GM21390 (cell line): ENCODE data around the gene SH2D3C.

Experiments
- ATAC-seq: cut with Tn5 transposase; IDR thresholded peaks from one replicate; pipeline ENCODE4 v1.9.1; 2021; ENCODE audit not compliant: unreplicated experiment

The SH2D3C gene

DNA sequence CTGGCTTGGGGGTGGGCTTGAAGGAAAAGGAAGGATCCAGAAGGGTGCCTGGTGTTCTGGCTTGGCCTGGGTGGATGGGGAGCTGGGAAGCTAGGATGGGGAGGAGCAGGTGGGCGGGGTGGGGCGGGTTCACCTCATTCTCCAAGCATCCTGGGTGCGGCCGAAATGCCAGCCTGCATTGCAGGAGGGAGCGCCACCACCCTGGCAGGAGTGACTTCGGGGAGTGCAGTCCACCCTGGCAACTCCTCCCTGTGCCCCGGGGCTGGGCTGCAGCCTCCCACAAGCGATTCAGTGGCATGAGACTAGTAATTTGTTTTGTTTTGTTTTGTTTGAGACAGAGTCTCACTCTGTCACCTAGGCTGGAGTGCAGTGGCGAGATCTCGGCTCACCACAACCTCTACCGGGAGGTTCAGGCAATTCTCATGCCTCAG, 57.1 kb downstream of the SH2D3C start:
- no peak for ATAC-seq

DNA sequence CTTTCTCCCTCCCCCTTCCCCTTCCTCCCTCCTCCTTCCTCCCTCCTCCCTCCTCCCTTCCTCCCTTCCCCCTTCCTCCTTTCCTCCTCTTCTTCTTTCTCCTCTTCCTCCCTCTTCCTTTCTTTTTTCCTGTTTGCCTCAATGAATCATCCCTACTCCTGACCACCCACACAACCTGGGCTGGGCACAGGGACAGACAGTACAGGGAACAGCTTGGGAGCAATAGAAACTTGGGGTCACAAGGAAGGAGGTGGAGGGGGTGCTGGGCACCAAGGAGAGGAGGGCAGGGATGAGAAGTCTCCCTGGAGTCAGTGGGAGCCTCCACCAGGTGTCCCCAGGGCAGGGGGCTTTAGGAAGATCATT, 57.6 kb downstream of the SH2D3C start:
- no peak for ATAC-seq

- no peak for ATAC-seq
Measured at GRCh38 chr9:127720031-127720864, 58.2 kb downstream of the SH2D3C start.

DNA sequence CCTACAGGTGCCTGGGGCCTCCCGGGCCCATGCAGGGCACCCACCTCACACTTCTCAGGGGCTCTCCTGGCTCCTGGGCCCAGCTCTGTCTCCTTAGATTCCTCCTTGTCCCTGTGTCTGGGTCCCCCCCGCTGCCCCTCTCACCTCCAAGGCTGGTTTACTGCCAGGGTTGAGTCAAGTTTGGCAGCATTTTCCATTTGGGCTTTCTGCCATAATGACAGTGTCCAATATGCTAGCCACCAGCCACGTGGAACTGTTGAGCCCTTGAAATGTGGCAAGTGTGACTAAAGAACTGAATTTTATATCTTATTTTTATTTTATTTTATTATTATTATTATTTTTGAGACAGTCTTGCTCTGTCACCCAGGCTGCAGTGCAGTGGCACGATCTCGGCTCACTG, 60.7 kb downstream of the SH2D3C start:
- ATAC-seq, result no peak

DNA sequence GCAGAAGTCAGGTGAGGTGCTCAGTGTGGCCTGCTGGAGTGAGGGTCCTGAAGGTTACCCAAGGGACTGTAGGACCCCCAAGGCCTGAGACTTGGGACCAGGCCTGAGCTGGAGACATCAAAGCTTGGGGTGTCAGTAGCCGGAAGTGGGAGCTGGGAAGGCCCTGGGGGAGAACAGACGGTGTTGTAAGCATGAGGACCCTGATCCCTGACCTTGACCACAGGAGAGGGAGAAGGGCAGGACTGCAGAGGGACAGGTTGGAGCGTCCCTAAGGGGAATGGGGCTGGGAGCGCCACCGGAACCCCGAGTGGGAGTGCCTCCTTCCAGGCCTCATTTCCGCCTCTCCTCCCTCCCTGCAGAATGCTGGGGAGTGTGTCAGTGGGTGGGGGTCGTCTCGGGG, 62.1 kb downstream of the SH2D3C start:
- no peak for ATAC-seq

DNA sequence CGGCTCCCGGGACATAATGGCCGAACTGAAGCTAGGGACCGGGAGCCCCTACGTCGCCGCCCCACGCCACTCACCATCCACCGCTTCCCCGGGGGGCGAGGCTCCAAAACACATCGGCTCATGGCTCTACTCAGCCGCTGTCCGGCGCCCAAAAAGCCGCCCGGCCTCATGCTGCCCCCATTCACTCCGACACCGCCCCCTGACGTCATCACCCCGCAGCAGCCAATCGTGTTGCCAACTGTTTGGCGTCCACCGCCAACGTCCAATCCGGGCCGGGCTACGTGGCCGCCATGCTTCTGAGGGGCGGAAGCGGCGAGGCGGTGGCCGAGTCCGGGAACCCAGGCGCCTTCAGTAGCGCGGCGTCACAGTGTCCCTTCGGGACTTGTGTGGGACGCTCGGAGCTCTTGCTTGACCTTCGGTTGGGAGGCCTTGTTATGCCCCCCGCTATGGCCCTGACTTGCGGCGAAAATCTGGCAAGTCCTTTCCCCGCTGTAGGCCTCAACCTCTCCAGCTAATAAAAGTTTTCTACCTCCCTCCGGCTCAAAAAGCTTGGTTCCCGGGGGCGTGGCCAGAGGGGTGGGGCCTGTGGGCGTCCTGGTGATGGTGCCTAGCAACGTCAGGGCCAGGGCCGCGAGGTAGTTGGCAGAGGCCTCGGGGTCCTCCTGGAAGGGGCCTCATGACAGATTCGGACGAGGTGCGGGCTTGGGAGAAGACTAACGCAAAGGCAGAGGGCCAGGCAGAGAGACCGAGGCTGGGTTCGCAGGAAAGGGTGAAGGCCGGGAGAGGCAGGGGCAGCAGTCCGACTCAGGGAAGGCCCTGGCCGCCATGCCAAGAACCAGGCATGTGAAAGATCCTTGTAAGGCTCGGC, 62.8 kb downstream of the SH2D3C start, which contains the start of the genes PTRH1 and TTC16:
TSS of gene PTRH1 (minus strand) at position 194 of the 868 bp plus-strand sequence. CDS start at position 170, 24 bp downstream.
TSS of gene TTC16 (plus strand) at position 610 of the 868 bp plus-strand sequence. CDS start at position 677, 67 bp downstream.
- peak; percentile 88 for ATAC-seq

GRCh38 chr9:127714951-127715469, 63.5 kb downstream of the SH2D3C start:
- peak; percentile 6 for ATAC-seq

DNA sequence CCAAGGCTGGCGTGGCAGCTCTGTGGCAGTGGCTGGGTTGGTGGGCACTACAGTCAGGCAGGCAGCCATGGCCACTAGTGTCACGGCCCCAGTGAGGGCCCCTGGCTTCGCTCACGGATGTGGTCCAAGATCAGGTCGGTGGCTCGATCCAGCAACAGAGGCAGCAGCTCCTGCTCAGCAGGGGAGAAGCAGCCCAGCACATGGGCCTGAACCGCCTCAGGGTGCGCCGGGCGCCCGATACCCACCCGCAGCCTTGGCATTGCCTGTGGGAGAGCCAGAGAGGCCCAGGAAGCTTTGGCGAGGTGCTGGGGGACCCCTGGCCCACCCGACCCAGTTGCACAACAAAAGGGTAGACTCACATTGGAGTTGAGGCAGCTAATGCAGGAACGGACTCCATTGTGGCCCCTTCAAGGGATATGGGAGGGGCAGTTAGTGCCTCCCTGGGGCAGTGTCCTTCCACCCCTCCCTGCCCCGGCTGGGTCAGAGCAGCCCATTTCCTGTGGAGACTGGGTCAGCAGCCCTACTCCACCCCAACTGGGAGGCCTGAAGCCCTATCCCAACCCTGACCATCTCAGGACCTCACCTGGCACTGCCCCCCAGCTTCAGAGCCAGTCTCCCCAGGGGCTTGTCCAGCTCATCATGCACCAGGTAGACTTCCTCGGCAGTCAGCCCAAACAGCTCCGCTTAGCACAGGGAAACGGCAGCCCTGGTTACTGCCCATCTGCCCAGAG, 64.3 kb downstream of the SH2D3C start:
- ATAC-seq, result no peak

DNA sequence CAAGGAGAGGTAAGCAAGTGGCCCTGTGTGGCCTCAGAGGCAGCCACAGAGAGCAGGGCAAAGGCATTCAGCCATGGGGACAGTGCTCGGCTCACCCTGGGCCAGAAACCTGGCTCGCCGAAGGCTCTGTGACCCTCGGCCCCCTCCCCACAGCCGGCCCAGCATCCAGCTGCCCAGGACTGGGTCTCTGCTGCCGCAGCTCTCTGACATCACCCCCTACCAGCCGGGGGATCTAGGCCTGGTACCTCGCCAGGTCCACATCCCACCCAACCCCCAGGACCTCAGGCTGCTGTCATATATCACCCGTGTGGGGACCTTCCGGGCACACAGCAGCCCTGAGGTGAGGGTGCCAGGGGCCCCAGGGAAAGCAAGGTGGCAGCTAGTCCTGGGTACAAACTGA, 65.6 kb downstream of the SH2D3C start:
- no peak for ATAC-seq

DNA sequence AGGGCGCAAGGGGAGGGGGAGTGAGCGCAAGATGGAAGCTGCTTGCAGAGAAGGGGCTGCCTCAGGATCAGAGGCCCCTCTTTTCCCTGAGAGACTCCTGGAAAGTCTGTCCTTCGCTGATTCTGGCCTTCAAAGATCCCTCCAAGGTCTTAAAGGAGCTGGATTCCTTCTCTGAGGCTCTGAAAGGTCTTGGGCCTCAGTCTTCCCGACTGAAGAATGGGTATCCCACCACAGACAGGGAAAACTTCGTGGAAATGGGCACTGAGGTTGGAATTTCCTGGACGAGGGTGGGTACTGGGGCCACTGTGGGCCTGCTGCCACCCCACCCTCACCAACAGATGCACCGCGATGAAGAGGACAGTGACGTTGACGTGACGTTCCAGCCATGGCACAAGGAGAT, 66.1 kb downstream of the SH2D3C start:
- ATAC-seq, result no peak

DNA sequence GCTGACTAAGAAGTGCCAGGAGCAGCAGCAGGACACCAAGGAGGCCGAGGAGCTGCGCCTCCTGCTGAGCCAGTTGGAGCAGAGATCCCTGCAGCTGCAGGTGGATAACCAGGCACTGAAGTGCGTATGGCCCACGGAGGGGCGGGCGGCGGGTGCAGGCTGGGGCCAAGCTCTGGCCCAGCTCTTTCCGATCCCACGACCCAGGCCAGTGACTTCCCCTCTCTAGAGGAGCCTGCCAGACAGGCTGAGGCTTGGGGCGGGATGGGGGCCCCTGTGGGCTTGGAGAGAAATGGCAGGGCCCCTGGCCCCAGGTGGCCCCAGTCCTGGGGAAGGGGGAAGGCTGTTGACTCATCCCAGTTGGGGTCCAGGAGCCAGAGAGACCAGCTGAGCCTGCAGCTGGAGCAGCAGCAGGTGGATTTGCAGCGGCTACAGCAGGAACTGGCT, 66.6 kb downstream of the SH2D3C start:
- ATAC-seq, result no peak

GRCh38 chr9:127711226-127711701, 67.2 kb downstream of the SH2D3C start:
- no peak for ATAC-seq

DNA sequence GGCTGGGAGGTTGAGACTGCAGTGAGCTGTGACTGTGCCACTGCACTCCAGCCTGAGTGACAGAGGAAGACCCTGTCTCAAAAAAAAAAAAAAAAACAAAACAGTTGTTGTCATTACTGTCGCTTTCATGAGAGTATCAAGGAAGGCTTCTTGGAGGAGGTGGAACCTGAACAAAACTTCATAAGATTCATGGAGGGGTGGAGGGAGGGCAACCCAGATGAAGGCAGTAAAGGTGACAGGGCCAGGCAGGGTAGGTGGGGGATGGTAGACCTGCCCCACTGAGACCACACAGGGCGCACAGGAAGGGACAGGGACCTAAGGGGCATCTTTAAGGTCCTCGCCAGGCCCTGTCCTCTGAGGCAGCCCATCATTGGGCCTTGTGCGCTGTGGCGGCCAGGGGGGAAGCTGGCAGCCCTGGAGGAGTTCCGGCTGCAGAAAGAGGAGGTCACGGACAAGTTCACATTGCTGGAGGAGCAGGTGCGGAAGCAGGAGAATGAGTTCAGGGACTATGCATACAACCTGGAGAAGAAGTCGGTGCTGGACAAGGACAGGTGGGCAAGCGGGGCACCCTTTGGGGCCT, 68.2 kb downstream of the SH2D3C start:
- no peak for ATAC-seq

- no peak for ATAC-seq
Measured at GRCh38 chr9:127708952-127709587, 69.4 kb downstream of the SH2D3C start.

- ATAC-seq, result no peak
Measured at GRCh38 chr9:127707766-127708165, 70.7 kb downstream of the SH2D3C start.

DNA sequence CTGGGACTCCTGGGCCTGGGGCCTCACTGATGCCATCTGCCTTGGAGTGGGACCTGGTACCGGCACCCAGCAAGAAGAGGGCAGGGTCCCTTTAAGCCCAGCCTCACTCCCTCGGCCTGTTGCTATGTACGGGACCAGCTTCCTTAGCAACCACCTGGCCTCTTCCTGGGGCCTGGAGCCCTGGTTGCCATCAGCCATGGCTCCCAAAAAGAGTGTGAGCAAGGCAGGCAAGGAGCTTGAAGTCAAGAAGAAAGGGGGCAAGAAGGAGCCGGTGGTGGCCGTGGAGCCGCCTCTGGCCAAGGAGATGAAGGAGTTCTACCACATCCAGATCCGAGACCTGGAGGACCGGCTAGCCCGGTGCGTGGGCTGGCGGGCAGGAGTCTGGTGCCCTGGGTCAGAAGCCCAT, 71.6 kb downstream of the SH2D3C start, which contains the start of gene CFAP157:
TSS of gene CFAP157 (plus strand) at position 153 of the 406 bp plus-strand sequence. CDS start at position 197, 44 bp downstream.
- no peak for ATAC-seq

GRCh38 chr9:127705577-127706379, 72.7 kb downstream of the SH2D3C start:
- ATAC-seq, result no peak

DNA sequence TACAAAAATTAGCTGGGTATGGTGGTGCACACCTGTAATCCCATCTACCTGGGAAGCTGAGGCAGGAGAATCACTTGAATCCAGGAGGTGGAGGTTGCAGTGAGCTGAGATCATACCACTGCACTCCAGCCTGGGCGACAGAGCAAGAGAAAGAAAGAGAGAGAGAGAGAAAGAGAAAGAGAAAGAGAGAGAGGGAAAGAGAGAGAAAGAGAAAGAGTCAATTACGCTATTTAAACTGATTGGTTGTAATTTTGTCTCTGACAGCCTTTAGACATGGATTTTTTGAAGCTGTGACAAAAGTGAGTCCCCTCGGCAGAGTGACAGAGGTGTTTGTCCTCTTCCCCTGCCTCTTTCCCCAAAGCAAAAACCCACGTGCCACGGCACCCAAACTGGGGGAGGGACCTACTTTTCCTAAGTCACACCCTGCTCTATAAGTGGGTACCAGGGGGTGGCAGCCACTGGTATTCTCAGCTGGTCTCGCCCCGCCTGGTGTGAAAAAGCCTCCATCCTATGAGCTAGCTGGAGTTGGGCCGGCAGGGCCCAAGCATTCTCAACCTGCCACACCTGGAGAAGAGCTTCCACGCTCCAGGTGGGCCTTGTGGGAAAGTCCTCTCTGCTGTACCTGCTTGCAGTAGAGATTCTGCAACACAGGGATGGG, 75.0 kb downstream of the SH2D3C start:
- ATAC-seq, result no peak
